Endothelial cell of umbilical vein (primary cell): Measurements from ENCODE around the gene CALU.

ENCODE experiments used
- JUN ChIP-seq: IDR thresholded peaks from 2 replicates; pipeline ENCODE4 v1.6.1; 2011; ENCODE audit warnings: borderline replicate concordance, low read depth; ENCODE audit not compliant: insufficient read length, insufficient read depth
- MAX ChIP-seq: IDR thresholded peaks from 2 replicates; pipeline ENCODE4 v1.6.1; 2011; ENCODE audit not compliant: insufficient read depth, insufficient read length
- POLR2A ChIP-seq: IDR thresholded peaks from 2 replicates; pipeline ENCODE4 v1.6.1; 2012; ENCODE audit warnings: low read depth, mild to moderate bottlenecking, control low read depth, low read length
- POLR2AphosphoS5 ChIP-seq: IDR thresholded peaks from 2 replicates; pipeline ENCODE4 v1.6.1; 2012; ENCODE audit warnings: low read depth, mild to moderate bottlenecking, control low read depth, low read length, moderate library complexity; ENCODE audit not compliant: insufficient read depth
- TF ChIP-seq, protein P1 (sequence below), 2 donors: IDR thresholded peaks; 1 replicate in 1 of 2; 2 replicates in 1 of 2; pipeline ENCODE4 v1.5.1; 2011; ENCODE audit warnings: low read length in 2 of 2, mild to moderate bottlenecking in 2 of 2, moderate library complexity in 2 of 2, control low read depth in 1 of 2, inconsistent platforms in 1 of 2, low read depth in 1 of 2; ENCODE audit not compliant: insufficient read depth in 1 of 2; ENCODE audit errors: extremely low read depth in 1 of 2

DNA sequence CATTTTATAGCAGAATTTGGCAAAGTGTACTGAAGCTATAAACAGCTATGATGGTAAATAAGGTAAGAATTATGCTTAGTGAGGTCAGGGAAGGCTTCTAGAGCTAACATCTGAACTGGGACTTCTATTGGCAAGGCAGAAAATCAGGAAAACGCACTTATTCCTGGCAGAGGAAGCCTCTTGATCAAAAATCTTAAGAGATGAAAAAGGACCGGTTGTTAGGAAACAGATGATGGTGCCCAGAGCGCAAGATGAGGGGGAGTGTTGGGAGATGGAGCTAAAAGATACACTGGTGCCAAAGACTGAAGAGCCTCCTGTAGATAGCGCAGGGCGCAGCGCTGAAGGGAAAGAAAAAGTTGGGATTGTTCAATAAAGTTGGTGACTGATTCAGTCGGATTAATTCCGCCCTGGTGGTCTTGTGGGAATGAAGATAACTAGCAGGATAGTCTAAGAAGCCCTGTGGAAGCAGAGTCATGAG lies 550 bp upstream of the CALU start:
- TF ChIP-seq, protein P1, sequence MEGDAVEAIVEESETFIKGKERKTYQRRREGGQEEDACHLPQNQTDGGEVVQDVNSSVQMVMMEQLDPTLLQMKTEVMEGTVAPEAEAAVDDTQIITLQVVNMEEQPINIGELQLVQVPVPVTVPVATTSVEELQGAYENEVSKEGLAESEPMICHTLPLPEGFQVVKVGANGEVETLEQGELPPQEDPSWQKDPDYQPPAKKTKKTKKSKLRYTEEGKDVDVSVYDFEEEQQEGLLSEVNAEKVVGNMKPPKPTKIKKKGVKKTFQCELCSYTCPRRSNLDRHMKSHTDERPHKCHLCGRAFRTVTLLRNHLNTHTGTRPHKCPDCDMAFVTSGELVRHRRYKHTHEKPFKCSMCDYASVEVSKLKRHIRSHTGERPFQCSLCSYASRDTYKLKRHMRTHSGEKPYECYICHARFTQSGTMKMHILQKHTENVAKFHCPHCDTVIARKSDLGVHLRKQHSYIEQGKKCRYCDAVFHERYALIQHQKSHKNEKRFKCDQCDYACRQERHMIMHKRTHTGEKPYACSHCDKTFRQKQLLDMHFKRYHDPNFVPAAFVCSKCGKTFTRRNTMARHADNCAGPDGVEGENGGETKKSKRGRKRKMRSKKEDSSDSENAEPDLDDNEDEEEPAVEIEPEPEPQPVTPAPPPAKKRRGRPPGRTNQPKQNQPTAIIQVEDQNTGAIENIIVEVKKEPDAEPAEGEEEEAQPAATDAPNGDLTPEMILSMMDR (IDR thresholded peaks at IDR 0.05; ENCODE audit: extremely low read depth in 1 of 2, insufficient read depth in 1 of 2, low read depth in 1 of 2, low read length in 2 of 2), result no peak
- no peak for TF ChIP-seq JUN
- no peak for TF ChIP-seq POLR2A
- no peak for TF ChIP-seq MAX
- no peak for TF ChIP-seq POLR2AphosphoS5
